BLaER1 treated with 17β-estradiol and CSF1 and Interleukin-3, amounts not matched to agents 10 nM and 100 nM (cell line): ENCODE results near the gene ARHGAP24.
A peak's percentile ranks its signal among the peaks of the same experiment; 100 is the strongest.

Source experiments
- H3K27ac ChIP-seq, 11 experiments: shearing (Covaris generic); formaldehyde crosslinking; 2 replicates each; pipeline ENCODE4 v1.8.1; 2022
- H3K27me3 ChIP-seq, 11 experiments: shearing (Covaris generic); formaldehyde crosslinking; 2 replicates each; pipeline ENCODE4 v1.8.1; 2022
- H3K36me3 ChIP-seq, 11 experiments: shearing (Covaris generic); formaldehyde crosslinking; 2 replicates each; pipeline ENCODE4 v1.8.1; 2022
- H3K4me1 ChIP-seq, 10 experiments: shearing (Covaris generic); formaldehyde crosslinking; 2 replicates each; pipeline ENCODE4 v1.8.1; 2022
- H3K4me2 ChIP-seq, 11 experiments: shearing (Covaris generic); formaldehyde crosslinking; 2 replicates each; pipeline ENCODE4 v1.8.1; 2022
- H3K4me3 ChIP-seq, 10 experiments: shearing (Covaris generic); formaldehyde crosslinking; 2 replicates each; pipeline ENCODE4 v1.8.1; 2022
- H3K9ac ChIP-seq, 11 experiments: shearing (Covaris generic); formaldehyde crosslinking; 2 replicates each; pipeline ENCODE4 v1.8.1; 2022
- H3K9me3 ChIP-seq, 11 experiments: shearing (Covaris generic); formaldehyde crosslinking; replicated peaks in 1 of 11; 2 replicates each; pipeline ENCODE4 v1.8.1; 2022
- H4K20me1 ChIP-seq, 11 experiments: shearing (Covaris generic); formaldehyde crosslinking; 2 replicates each; pipeline ENCODE4 v1.8.1; 2022
- Cebpa-rat ChIP-seq, 11 experiments: shearing (Covaris generic); IDR thresholded peaks; 2 replicates each; pipeline ENCODE4 v1.8.1; 2022

ARHGAP24 gene

DNA sequence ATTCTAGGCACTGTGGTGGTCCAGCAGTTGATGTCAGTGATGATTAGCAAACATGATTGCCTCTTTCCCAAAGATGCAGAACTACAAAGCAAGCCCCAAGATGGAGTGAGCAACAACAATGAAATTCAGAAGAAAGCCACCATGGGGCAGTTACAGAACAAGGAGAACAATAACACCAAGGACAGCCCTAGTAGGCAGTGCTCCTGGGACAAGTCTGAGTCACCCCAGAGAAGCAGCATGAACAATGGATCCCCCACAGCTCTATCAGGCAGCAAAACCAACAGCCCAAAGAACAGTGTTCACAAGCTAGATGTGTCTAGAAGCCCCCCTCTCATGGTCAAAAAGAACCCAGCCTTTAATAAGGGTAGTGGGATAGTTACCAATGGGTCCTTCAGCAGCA, 519.6 kb downstream of the ARHGAP24 start:
- Histone ChIP-seq H3K36me3 (no peaks in the 10 kb centered on the region), H3K27ac (no peak overlapping the region), H3K9me3 (no peaks in the 10 kb centered on the region), H3K4me1 (no peaks in the 10 kb centered on the region), H3K9ac (no peak overlapping the region), H4K20me1 (no peaks in the 10 kb centered on the region), H3K4me3 (no peak overlapping the region), H3K27me3 (no peaks in the 10 kb centered on the region), H3K4me2 (no peak overlapping the region)
- TF ChIP-seq Cebpa-rat (IDR thresholded peaks at IDR 0.05) = no peak

DNA sequence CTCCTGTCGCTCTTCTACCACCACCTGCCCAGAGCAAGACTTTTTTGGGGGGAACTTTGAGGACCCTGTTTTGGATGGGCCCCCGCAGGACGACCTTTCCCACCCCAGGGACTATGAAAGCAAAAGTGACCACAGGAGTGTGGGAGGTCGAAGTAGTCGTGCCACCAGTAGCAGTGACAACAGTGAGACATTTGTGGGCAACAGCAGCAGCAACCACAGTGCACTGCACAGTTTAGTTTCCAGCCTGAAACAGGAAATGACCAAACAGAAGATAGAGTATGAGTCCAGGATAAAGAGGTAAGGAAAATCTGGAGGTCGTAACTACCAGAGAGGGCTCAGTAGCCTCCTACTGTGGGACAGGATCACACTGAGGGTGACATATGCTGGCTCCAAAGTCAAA, 520.4 kb downstream of the ARHGAP24 start:
- Histone ChIP-seq H3K27ac (no peak overlapping the region), H3K4me1 (no peaks in the 10 kb centered on the region), H3K36me3 (no peaks in the 10 kb centered on the region), H3K4me3 (no peak overlapping the region), H3K27me3 (no peaks in the 10 kb centered on the region), H4K20me1 (no peaks in the 10 kb centered on the region), H3K9me3 (no peaks in the 10 kb centered on the region), H3K9ac (no peak overlapping the region), H3K4me2 (no peak overlapping the region)
- TF ChIP-seq Cebpa-rat (IDR thresholded peaks at IDR 0.05) = no peak

DNA sequence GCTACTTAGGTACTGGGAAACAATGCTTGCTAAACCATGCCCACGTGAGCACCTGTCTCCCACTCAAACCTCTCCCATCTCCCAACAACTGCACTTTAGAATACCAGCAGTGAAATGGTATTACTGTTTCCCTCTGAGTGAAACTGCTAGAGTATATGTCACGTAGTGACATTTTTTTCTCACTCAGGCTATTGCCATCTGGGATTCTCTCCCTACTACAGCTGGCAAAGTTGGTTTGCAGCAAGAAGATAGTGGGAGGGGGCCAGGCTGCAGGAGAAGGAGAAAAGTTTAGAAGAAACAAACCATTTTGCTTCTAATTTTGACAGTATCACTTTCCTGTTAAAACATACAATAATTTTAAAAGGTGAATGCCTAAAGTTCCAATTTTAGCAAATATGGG, 526.6 kb downstream of the ARHGAP24 start:
- no peaks in the 10 kb centered on the region for H3K27me3 ChIP-seq
- no peaks in the 10 kb centered on the region for H3K36me3 ChIP-seq
- no peak overlapping the region for H3K4me2 ChIP-seq
- no peaks in the 10 kb centered on the region for H4K20me1 ChIP-seq
- TF ChIP-seq Cebpa-rat (IDR thresholded peaks at IDR 0.05) = no peak
- no peaks in the 10 kb centered on the region for H3K4me1 ChIP-seq
- H3K9me3 ChIP-seq = no peaks in the 10 kb centered on the region
- no peak overlapping the region for H3K9ac ChIP-seq
- no peak overlapping the region for H3K4me3 ChIP-seq
- no peak overlapping the region for H3K27ac ChIP-seq

DNA sequence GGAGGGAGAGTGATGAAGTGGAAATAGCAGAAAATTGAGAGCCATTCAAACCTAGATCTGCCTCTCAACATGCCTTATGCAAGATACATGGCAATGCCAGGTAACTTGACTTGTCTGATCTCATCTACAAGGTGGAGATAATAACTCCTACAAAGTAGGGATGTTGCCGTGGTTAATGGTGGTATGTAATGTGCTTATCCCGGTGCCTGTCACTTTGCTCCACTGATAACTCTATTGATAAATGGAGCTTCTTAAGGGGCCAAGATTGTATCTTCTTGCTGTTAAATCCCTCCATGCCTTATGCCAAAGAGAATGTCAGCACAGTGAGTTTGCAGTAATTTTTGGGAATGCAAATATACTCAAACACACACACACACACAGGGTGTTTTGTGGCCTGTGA, 529.1 kb downstream of the ARHGAP24 start:
- Histone ChIP-seq H3K27me3 (no peaks in the 10 kb centered on the region), H3K4me2 (no peak overlapping the region), H3K9me3 (no peaks in the 10 kb centered on the region), H3K27ac (no peak overlapping the region), H4K20me1 (no peaks in the 10 kb centered on the region), H3K4me3 (no peak overlapping the region), H3K9ac (no peak overlapping the region), H3K36me3 (no peaks in the 10 kb centered on the region), H3K4me1 (no peaks in the 10 kb centered on the region)
- TF ChIP-seq Cebpa-rat (IDR thresholded peaks at IDR 0.05) = no peak

DNA sequence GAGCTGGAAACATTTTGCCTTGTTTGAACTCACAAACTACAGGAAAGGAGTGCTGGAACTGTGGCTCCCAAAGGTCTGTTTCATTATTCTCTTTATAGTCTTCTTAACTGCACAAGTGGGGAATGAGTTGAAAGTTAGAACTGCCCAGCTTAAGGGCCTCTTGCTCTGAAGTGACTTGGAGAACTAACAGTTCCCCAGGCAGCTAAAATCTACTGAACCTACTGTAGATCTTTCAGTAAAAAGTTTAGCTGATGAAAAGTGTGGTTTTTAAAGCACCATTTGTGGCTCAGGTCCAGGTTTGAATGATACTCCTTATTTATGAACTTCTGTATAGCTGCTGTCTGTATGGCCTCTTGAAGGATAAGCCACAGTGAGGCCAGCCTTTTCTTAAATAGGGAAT, 531.1 kb downstream of the ARHGAP24 start:
- Histone ChIP-seq H3K36me3 (no peaks in the 10 kb centered on the region), H3K27me3 (no peaks in the 10 kb centered on the region), H3K4me1 (no peaks in the 10 kb centered on the region), H3K9ac (no peak overlapping the region), H3K4me3 (no peak overlapping the region), H3K4me2 (no peak overlapping the region), H3K27ac (no peak overlapping the region), H3K9me3 (no peaks in the 10 kb centered on the region), H4K20me1 (no peaks in the 10 kb centered on the region)
- TF ChIP-seq Cebpa-rat (IDR thresholded peaks at IDR 0.05) = no peak

DNA sequence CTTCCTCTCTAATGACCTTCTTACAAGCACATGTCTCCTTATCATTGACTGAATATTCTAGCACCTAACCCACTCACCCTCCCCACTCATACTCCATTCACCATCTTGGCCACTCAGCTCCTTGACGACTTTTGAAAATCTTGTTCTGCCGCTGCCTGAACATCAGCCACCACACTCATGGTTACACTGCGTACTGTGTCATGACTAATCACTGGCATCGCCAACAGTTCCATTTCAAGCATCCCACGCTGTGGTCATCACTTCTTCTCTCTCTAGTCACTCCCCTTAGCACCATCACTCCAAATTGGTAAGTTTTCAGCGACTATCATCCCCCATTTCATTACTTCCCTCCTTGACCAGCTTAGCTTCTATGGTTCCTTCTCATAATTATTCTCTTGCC, 532.1 kb downstream of the ARHGAP24 start:
- Histone ChIP-seq H3K4me3 (no peak overlapping the region), H4K20me1 (no peaks in the 10 kb centered on the region), H3K4me1 (no peaks in the 10 kb centered on the region), H3K9me3 (no peaks in the 10 kb centered on the region), H3K4me2 (no peak overlapping the region), H3K27ac (no peak overlapping the region), H3K27me3 (no peaks in the 10 kb centered on the region), H3K36me3 (no peaks in the 10 kb centered on the region), H3K9ac (no peak overlapping the region)
- no peak for TF ChIP-seq Cebpa-rat (IDR thresholded peaks at IDR 0.05)

DNA sequence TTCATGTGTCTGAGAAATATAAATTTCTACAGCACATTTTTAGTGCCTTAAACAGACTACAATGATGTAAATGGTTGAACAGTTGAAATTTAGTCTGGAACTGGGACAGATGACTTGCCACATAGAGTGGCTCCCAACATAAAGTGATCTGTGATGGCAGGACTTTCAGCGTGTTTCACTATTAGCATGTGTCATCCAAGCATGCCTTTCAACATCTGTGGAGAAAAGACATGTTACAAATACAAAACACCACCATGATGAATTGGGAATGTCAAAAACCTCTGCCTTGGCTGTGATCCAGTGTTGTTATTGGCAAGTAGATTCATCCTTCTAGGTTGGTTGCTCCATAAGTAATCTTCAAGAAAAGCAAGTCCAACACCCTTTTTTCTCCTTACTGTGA, 536.2 kb downstream of the ARHGAP24 start:
- Histone ChIP-seq H3K9me3 (no peaks in the 10 kb centered on the region), H3K9ac (no peak overlapping the region), H3K36me3 (no peaks in the 10 kb centered on the region), H3K4me1 (peaks cover 10 to 22% (median 16%) of the 10 kb centered on the region in 10 experiments), H4K20me1 (no peaks in the 10 kb centered on the region), H3K4me3 (no peak overlapping the region), H3K27ac (no peak overlapping the region), H3K4me2 (no peak overlapping the region), H3K27me3 (no peaks in the 10 kb centered on the region)
- no peak for TF ChIP-seq Cebpa-rat (IDR thresholded peaks at IDR 0.05)

DNA sequence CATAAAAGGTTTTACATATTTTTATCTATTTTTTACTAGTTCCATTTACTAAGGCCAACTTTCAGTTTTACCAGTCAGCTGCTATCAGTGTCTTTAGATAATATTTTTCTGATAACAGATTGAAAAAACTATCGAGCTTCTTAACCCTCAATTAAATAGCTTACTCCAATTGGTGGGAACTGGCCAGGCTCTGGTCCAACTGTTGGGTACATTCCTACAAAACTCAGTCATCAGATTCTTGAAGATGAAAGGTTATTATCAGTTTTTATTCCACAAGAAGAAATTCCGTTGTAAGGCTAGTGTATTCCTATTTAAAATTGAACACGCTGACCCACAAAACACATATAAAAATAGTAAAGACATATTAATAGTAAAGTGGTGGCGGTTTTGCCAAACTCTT, 538.7 kb downstream of the ARHGAP24 start:
- Histone ChIP-seq H3K4me2 (no peak overlapping the region; a peak in 1 of 22 replicates), H3K27ac (no peak overlapping the region)

DNA sequence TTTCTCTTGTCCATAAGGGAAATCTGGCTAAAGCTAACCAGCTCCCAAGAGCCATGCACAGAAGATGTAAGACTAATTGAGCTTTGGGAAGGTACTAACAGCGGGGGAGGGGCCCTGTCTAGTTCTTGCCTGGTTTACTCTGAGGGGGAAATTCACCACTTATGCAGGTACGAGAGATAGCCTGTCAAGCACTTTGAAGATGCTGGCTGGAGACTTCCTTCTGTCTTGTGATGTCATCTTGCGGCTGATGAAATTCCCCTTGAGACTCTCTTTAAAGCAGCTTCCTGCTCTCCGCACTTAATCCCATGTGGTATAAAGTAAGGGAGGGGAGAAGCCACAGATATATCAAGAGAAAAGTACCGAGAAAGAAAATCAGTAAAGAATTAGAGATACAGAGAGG, 539.6 kb downstream of the ARHGAP24 start:
- no peak overlapping the region for H3K27ac ChIP-seq
- no peak for TF ChIP-seq Cebpa-rat (IDR thresholded peaks at IDR 0.05)
- no peaks in the 10 kb centered on the region for H3K9me3 ChIP-seq
- H3K4me3 ChIP-seq = no peak overlapping the region
- H3K27me3 ChIP-seq = no peaks in the 10 kb centered on the region
- no peaks in the 10 kb centered on the region for H3K36me3 ChIP-seq
- H3K4me2 ChIP-seq = peak overlapping the region; percentile 43 to 79 (median 64)
- H3K9ac ChIP-seq = no peak overlapping the region
- H3K4me1 ChIP-seq = peaks cover 10 to 22% (median 16%) of the 10 kb centered on the region in 10 experiments
- H4K20me1 ChIP-seq = no peaks in the 10 kb centered on the region

More for the DNA sequence above, 538.7 kb downstream of the ARHGAP24 start:
- Histone ChIP-seq H3K36me3 (no peaks in the 10 kb centered on the region), H3K27me3 (no peaks in the 10 kb centered on the region), H3K9me3 (no peaks in the 10 kb centered on the region), H4K20me1 (no peaks in the 10 kb centered on the region), H3K4me3 (no peak overlapping the region), H3K9ac (no peak overlapping the region), H3K4me1 (peaks cover 10 to 22% (median 16%) of the 10 kb centered on the region in 10 experiments)
- no peak for TF ChIP-seq Cebpa-rat (IDR thresholded peaks at IDR 0.05)

DNA sequence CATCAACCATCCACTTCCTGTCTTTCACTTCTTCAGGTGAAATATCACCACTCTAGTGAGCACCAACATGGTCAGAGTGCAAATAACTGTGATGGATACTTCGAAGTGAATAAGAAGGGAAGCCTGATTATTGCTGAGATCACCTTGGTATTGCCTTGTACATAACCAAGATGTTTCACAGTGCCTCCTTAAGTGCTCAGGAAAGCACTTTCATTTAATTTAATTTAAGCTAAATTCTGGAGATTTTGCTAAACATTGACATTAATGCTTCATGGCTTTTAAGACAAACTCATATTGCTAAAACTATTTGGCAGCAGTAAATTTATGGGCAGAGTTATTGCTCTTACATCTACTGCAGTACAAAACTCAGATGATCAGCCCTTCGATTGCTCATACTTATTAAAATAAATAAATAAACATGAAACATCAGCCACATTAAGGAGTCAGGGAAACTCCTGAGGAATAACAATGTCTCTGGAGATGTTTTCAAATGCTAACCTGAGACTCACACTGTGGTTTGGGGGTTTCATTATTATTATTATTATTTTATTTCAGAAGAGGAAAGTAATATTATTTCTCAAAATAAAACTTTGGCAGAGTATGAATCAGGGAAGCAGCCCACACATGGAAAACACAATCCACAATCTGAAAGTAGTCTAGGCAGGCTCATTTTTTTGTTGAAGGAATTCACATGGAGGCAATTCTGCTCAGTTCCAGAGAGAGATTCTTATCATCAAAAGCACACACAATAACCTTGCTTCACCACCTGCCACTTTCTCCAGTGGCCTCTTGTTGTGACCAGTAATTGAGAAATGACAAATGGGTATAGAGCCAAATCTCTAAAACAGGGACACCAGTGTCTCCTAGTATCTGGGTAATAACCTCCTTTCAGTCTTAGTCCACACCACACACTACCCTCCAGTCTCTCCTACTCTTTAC, 540.7 kb downstream of the ARHGAP24 start:
- no peaks in the 10 kb centered on the region for H3K27me3 ChIP-seq
- no peak overlapping the region for H3K4me3 ChIP-seq
- TF ChIP-seq Cebpa-rat (IDR thresholded peaks at IDR 0.05) = no peak
- H3K9me3 ChIP-seq = peaks cover 0 to 3% (median 0%) of the 10 kb centered on the region in 11 experiments; a peak in 3 of 22 replicates
- peaks cover 10 to 22% (median 16%) of the 10 kb centered on the region in 10 experiments for H3K4me1 ChIP-seq
- no peaks in the 10 kb centered on the region for H4K20me1 ChIP-seq
- no peak overlapping the region for H3K9ac ChIP-seq
- peak overlapping the region; percentile 43 to 79 (median 64); a peak in 21 of 22 replicates for H3K4me2 ChIP-seq
- no peak overlapping the region for H3K27ac ChIP-seq
- H3K36me3 ChIP-seq = no peaks in the 10 kb centered on the region
